Measurements from ENCODE around the gene SERGEF. TPM values are rescaled to one million over a fixed set of nuclear protein-coding genes. Genes with fewer than 3 reads are reported as not detected.
"Not testable (repeated sequence)": the region's sequence is repeated elsewhere in the genome, so short reads cannot be mapped to it uniquely, and the experiment has no call there.

The SERGEF gene
- total RNA-seq, 1 experiment from 2014 or later, result 31.4 TPM

- Histone ChIP-seq H4K8ac (replicated peaks; ENCODE audit: insufficient read length, low read depth, low read length) (no peak overlapping the region), H2BK120ac (ENCODE audit: low read depth, low read length, poor library complexity, severe bottlenecking) (no peak overlapping the region), H2BK15ac (ENCODE audit: low read depth, low read length) (no peak overlapping the region), H2AFZ (ENCODE audit: low read length) (no peak overlapping the region), H3K14ac (ENCODE audit: insufficient read depth, low read length) (no peak overlapping the region), H3K27ac (ENCODE audit: insufficient read length, low read depth, low read length) (no peak overlapping the region), H3K27me3 (ENCODE audit: insufficient read depth, low read length) (no peaks in the 10 kb centered on the region), H3K18ac (ENCODE audit: insufficient read length, low read depth, low read length) (no peak overlapping the region), H3K56ac (ENCODE audit: insufficient read length, low read depth, low read length) (no peak overlapping the region), H3K9ac (ENCODE audit: extremely low read depth, insufficient read length, low read length) (no peak overlapping the region), H2BK5ac (ENCODE audit: insufficient read length, low read length) (no peak overlapping the region), H3T11ph (ENCODE audit: low read length) (no peak overlapping the region), H2AK5ac (ENCODE audit: insufficient read length, low read length) (no peak overlapping the region), H3K79me1 (ENCODE audit: insufficient read depth, low read depth, low read length, poor library complexity, severe bottlenecking) (no peaks in the 10 kb centered on the region), H4K20me1 (ENCODE audit: control insufficient read depth, insufficient read depth, insufficient read length) (no peaks in the 10 kb centered on the region), H3K23me2 (ENCODE audit: insufficient read length, low read depth, low read length, poor library complexity, severe bottlenecking) (no peaks in the 10 kb centered on the region), H4K5ac (ENCODE audit: insufficient read length, low read depth, low read length) (no peak overlapping the region), H2BK12ac (ENCODE audit: insufficient read length, low read depth, low read length) (no peak overlapping the region), H3K23ac (ENCODE audit: insufficient read length, low read depth, low read length) (no peak overlapping the region), H3K4me1 (ENCODE audit: insufficient read depth, low read length) (no peaks in the 10 kb centered on the region), H3K4me2 (ENCODE audit: insufficient read depth, insufficient read length, low read length) (no peak overlapping the region), H2BK20ac (ENCODE audit: low read depth, low read length, poor library complexity, severe bottlenecking) (no peak overlapping the region), H3K79me2 (ENCODE audit: insufficient read depth, low read length) (no peaks in the 10 kb centered on the region), H3K4ac (ENCODE audit: low read depth, low read length) (no peak overlapping the region), H3K9me3 (ENCODE audit: control insufficient read depth, low read depth, low read length) (no peaks in the 10 kb centered on the region), H4K91ac (ENCODE audit: insufficient read length, low read depth, low read length) (no peak overlapping the region)
- no peaks in the 10 kb centered on the region for H3K27me3 Mint-ChIP-seq (ENCODE audit: low read depth)
- no peak overlapping the region for H3K27ac Mint-ChIP-seq
- no peak for DNase-seq
- WGBS (ENCODE audit: extremely low coverage, insufficient read length, low lambda C conversion rate), result no CpG with 5 or more reads among the region's 1 CpG
- H3K9me3 Mint-ChIP-seq, result no peaks in the 10 kb centered on the region
- no peak for TF ChIP-seq CTCF (conservative IDR thresholded peaks at IDR 0.05)
- no peak overlapping the region for H3K4me3 Mint-ChIP-seq
- H3K4me1 Mint-ChIP-seq, result no peaks in the 10 kb centered on the region
- H3K36me3 Mint-ChIP-seq (ENCODE audit: insufficient read depth in 1 of 3, low read depth in 3 of 3), result peaks cover 1 to 39% (median 11%) of the 10 kb centered on the region in 3 experiments; a peak in 4 of 7 replicates
These were observed 12.1 kb downstream of the SERGEF start for GRCh38 chr11:18000760-18001159.

GRCh38 chr11:18000128-18000527 is 12.7 kb downstream of the SERGEF start:
- not testable (repeated sequence) for H3K27ac ChIP-seq (ENCODE audit: insufficient read length, low read depth, low read length); H3K18ac ChIP-seq (ENCODE audit: insufficient read length, low read depth, low read length)

More at GRCh38 chr11:18000128-18000527, 12.7 kb downstream of the SERGEF start:
- WGBS (ENCODE audit: extremely low coverage, insufficient read length, low lambda C conversion rate), result no CpG with 5 or more reads among the region's 4 CpGs
- not testable (repeated sequence) for H2AFZ ChIP-seq (ENCODE audit: low read length); H3K27me3 Mint-ChIP-seq (ENCODE audit: low read depth); H3K4me1 ChIP-seq (ENCODE audit: insufficient read depth, low read length); DNase-seq; H4K5ac ChIP-seq (ENCODE audit: insufficient read length, low read depth, low read length); H3K79me1 ChIP-seq (ENCODE audit: insufficient read depth, low read depth, low read length, poor library complexity, severe bottlenecking); H3T11ph ChIP-seq (ENCODE audit: low read length); H3K27me3 ChIP-seq (ENCODE audit: insufficient read depth, low read length); H3K56ac ChIP-seq (ENCODE audit: insufficient read length, low read depth, low read length); H3K9me3 Mint-ChIP-seq; H3K9me3 ChIP-seq (ENCODE audit: control insufficient read depth, low read depth, low read length); H4K8ac ChIP-seq (replicated peaks; ENCODE audit: insufficient read length, low read depth, low read length); H3K27ac Mint-ChIP-seq; H2BK12ac ChIP-seq (ENCODE audit: insufficient read length, low read depth, low read length); H2BK5ac ChIP-seq (ENCODE audit: insufficient read length, low read length); H2AK5ac ChIP-seq (ENCODE audit: insufficient read length, low read length); H3K23ac ChIP-seq (ENCODE audit: insufficient read length, low read depth, low read length); H2BK20ac ChIP-seq (ENCODE audit: low read depth, low read length, poor library complexity, severe bottlenecking); H3K9ac ChIP-seq (ENCODE audit: extremely low read depth, insufficient read length, low read length); H4K20me1 ChIP-seq (ENCODE audit: control insufficient read depth, insufficient read depth, insufficient read length); H3K23me2 ChIP-seq (ENCODE audit: insufficient read length, low read depth, low read length, poor library complexity, severe bottlenecking); H3K4me2 ChIP-seq (ENCODE audit: insufficient read depth, insufficient read length, low read length); H3K4me3 Mint-ChIP-seq; H2BK15ac ChIP-seq (ENCODE audit: low read depth, low read length); H3K14ac ChIP-seq (ENCODE audit: insufficient read depth, low read length); H3K4me1 Mint-ChIP-seq; H3K79me2 ChIP-seq (ENCODE audit: insufficient read depth, low read length); H2BK120ac ChIP-seq (ENCODE audit: low read depth, low read length, poor library complexity, severe bottlenecking); H4K91ac ChIP-seq (ENCODE audit: insufficient read length, low read depth, low read length); H3K4ac ChIP-seq (ENCODE audit: low read depth, low read length)
- H3K36me3 Mint-ChIP-seq (ENCODE audit: insufficient read depth in 1 of 3, low read depth in 3 of 3), result peaks cover 1 to 44% (median 11%) of the 10 kb centered on the region in 3 experiments; a peak in 4 of 7 replicates
